GM12878 (cell line): ENCODE measurements around the gene CLDN6. TPM values are rescaled to one million over a fixed set of nuclear protein-coding genes. Genes with fewer than 3 reads are reported as not detected.

Experiments
- ATAC-seq: fragments of 200-7000 bp; cut with Tn5 transposase; 3 replicates; pipeline ENCODE4 v1.9.1; 2020; ENCODE audit warnings: mild to moderate bottlenecking, moderate library complexity
- BruUV-seq: library from RNA; stranded (reverse); fragments of 400-500 nt; replicated peaks from 2 replicates; lab custom pipeline; 2021; lab: Mats Ljungman, UMichigan
- CTCF ChIA-PET: fragments of 300-600 bp; sonication (Branson Sonifier 250); formaldehyde crosslinking; extraction: SDS; loops from one replicate; lab custom pipeline; 2021; ENCODE audit warnings: inconsistent platforms; lab: Yijun Ruan, JAX
- POLR2A ChIA-PET: fragments of 350-600 bp; formaldehyde crosslinking; extraction: SDS; loops from one replicate; lab custom pipeline; 2021; ENCODE audit warnings: inconsistent platforms; lab: Charles Lee
- RAD21 ChIA-PET: fragments of 300-600 bp; sonication (Branson Sonifier 250); formaldehyde crosslinking; loops from one replicate; lab custom pipeline; 2023; ENCODE audit warnings: antibody characterized with exemption; ENCODE audit not compliant: unreplicated experiment; lab: Charles Lee
- SMC1A ChIA-PET: fragments of 300-600 bp; sonication (Branson Sonifier 250); formaldehyde crosslinking; loops from one replicate; lab custom pipeline; 2023; ENCODE audit not compliant: unreplicated experiment, uncharacterized antibody; lab: Charles Lee
- DNase-seq: peaks from one replicate; pipeline ENCODE4 v3.0.0-alpha.2; 2011; ENCODE audit warnings: low read depth, low spot score
- FAIRE-seq: peaks from 3 replicates; lab custom pipeline; 2011; peaks lifted over from hg19 to GRCh38; lab: Jason Lieb, UNC
- H2AFZ ChIP-seq: 2 replicates; pipeline ENCODE4 v1.6.0; 2011; ENCODE audit warnings: low read depth, low read length, control low read depth; ENCODE audit not compliant: control insufficient read depth
- H3K27ac ChIP-seq: 2 replicates; pipeline ENCODE4 v1.5.1; 2011; ENCODE audit warnings: control low read depth; ENCODE audit not compliant: control insufficient read depth, insufficient read depth
- H3K27me3 ChIP-seq, 2 experiments: replicated peaks in 1 of 2; 2 replicates each; pipeline versions ENCODE4 v1.6.0 to v1.6.1; 2011; ENCODE audit warnings: low read length in 1 of 2; ENCODE audit not compliant: control insufficient read depth in 2 of 2, insufficient read depth in 2 of 2
- H3K36me3 ChIP-seq, 2 experiments: 2 replicates each; pipeline ENCODE4 v1.5.1; 2011; ENCODE audit warnings: low read length in 1 of 2; ENCODE audit not compliant: control insufficient read depth in 2 of 2, insufficient read depth in 2 of 2
- H3K4me1 ChIP-seq: 2 replicates; pipeline ENCODE4 v1.6.1; 2011; ENCODE audit warnings: mild to moderate bottlenecking, low read length, moderate library complexity, mixed read lengths; ENCODE audit not compliant: control insufficient read depth, insufficient read depth
- H3K4me2 ChIP-seq: 2 replicates; pipeline ENCODE4 v1.6.0; 2011; ENCODE audit warnings: control low read depth; ENCODE audit not compliant: control insufficient read depth, insufficient read depth
- H3K4me3 ChIP-seq: fragments of 200-600 bp; sonication (generic); 2 replicates; pipeline ENCODE4 v1.5.1; 2016
- H3K79me2 ChIP-seq: 2 replicates; pipeline ENCODE4 v1.6.0; 2011; ENCODE audit warnings: low read length; ENCODE audit not compliant: control insufficient read depth, insufficient read depth
- H3K9ac ChIP-seq: 2 replicates; pipeline ENCODE4 v1.8.0; 2011; ENCODE audit warnings: low read length, control low read depth, mixed read lengths; ENCODE audit not compliant: control insufficient read depth, insufficient read depth
- H3K9me3 ChIP-seq: replicated peaks from 3 replicates; pipeline ENCODE4 v1.5.1; 2011; ENCODE audit warnings: mild to moderate bottlenecking, low read length; ENCODE audit not compliant: control insufficient read depth, insufficient read depth
- H4K20me1 ChIP-seq: 2 replicates; pipeline ENCODE4 v1.6.0; 2011; ENCODE audit not compliant: control insufficient read depth, insufficient read depth
- E2F4 ChIP-seq: IDR thresholded peaks from 2 replicates; pipeline ENCODE4 v1.6.1; 2012; ENCODE audit warnings: low read depth, low read length, improper control_type of control experiment
- FOXK2 ChIP-seq: fragments of 450-650 bp; IDR thresholded peaks from 2 replicates; pipeline ENCODE4 v1.6.1; 2017; ENCODE audit warnings: mild to moderate bottlenecking, moderate library complexity
- HDAC2 ChIP-seq: fragments of 200-600 bp; sonication (generic); IDR thresholded peaks from 2 replicates; pipeline ENCODE4 v1.6.1; 2017
- KLF5 ChIP-seq: fragments of 450-650 bp; IDR thresholded peaks from 2 replicates; pipeline ENCODE4 v1.6.1; 2014; ENCODE audit warnings: mild to moderate bottlenecking; ENCODE audit not compliant: partially characterized antibody
- NFIC ChIP-seq: IDR thresholded peaks from 2 replicates; pipeline ENCODE4 v1.6.1; 2012; ENCODE audit warnings: low read depth, mild to moderate bottlenecking, inconsistent platforms, low read length, moderate library complexity
- NR2C2 ChIP-seq: IDR thresholded peaks from 2 replicates; pipeline ENCODE4 v1.6.1; 2011; ENCODE audit warnings: borderline replicate concordance, low read depth; ENCODE audit not compliant: control insufficient read depth, insufficient read length
- NR2F1 ChIP-seq: fragments of 450-650 bp; conservative IDR thresholded peaks from 2 replicates; pipeline ENCODE4 v1.6.1; 2017; ENCODE audit warnings: mild to moderate bottlenecking
- POLR2A ChIP-seq: IDR thresholded peaks from 2 replicates; pipeline ENCODE4 v1.6.1; 2011; ENCODE audit warnings: low read depth, mild to moderate bottlenecking, low read length
- RAD51 ChIP-seq: fragments of 450-650 bp; IDR thresholded peaks from 2 replicates; pipeline ENCODE4 v1.6.1; 2016; ENCODE audit warnings: moderate library complexity, mild to moderate bottlenecking, inconsistent platforms
- RUNX3 ChIP-seq: IDR thresholded peaks from 2 replicates; pipeline ENCODE4 v1.6.1; 2012; ENCODE audit warnings: low read length, inconsistent platforms
- SMC3 ChIP-seq: IDR thresholded peaks from 2 replicates; pipeline ENCODE4 v1.6.1; 2011; ENCODE audit warnings: low read length, improper control_type of control experiment, borderline replicate concordance
- ZNF207 ChIP-seq: fragments of 450-650 bp; IDR thresholded peaks from 2 replicates; pipeline ENCODE4 v1.6.1; 2014; ENCODE audit warnings: antibody characterized with exemption, mild to moderate bottlenecking, borderline replicate concordance
- ZNF592 ChIP-seq: fragments of 450-650 bp; IDR thresholded peaks from 2 replicates; pipeline ENCODE4 v1.6.1; 2017; ENCODE audit warnings: mild to moderate bottlenecking, moderate library complexity
- ZNF687 ChIP-seq: fragments of 450-650 bp; IDR thresholded peaks from 2 replicates; pipeline ENCODE4 v1.6.1; 2017; ENCODE audit warnings: mild to moderate bottlenecking, moderate library complexity
- WGBS: methylation state at CpG from one replicate; pipeline ENCODE4 v1.1.6; 2016; ENCODE audit warnings: low lambda C conversion rate; ENCODE audit not compliant: insufficient replicate concordance, insufficient coverage; ENCODE audit errors: missing lambda C conversion rate; 5-methylcytosine and 5-hydroxymethylcytosine counted together
- in situ Hi-C: fragments of 300-500 bp; cut with MboI; formaldehyde crosslinking; loops from 9 replicates; pipeline ENCODE4 v1.14.3; 2018; ENCODE audit warnings: mixed read lengths
- intact Hi-C: fragments of 100-400 bp; cut with micrococcal nuclease; formaldehyde crosslinking; loops from one replicate; pipeline ENCODE4 v1.14.2; 2022; ENCODE audit not compliant: unreplicated experiment
- polyA plus RNA-seq, 11 experiments: library from polyadenylated mRNA; depleted of rRNA in 4 of 11; unstranded in 6 of 11; stranded (reverse) in 5 of 11; fragments of >200 nt; fragmentation: Nextera tagmentation in 4 of 11; fragmentation: Illumina TruSeq in 1 of 11; extraction: Ambion mirVana in 4 of 11; extraction: Trizol in 1 of 11; gene quantifications; 1 replicate in 1 of 11; 2 replicates in 10 of 11; pipeline versions ENCODE4 v1.2.1 to v1.2.3, GENCODE V29; 2011 to 2016; ENCODE audit warnings: inconsistent platforms in 2 of 11, missing spikeins in 2 of 11, low read depth in 1 of 11
- total RNA-seq, 4 experiments: library from RNA; depleted of rRNA in 3 of 4; stranded (reverse); fragments of >200 nt in 3 of 4; fragmentation: Illumina TruSeq in 1 of 4; extraction: Trizol in 1 of 4; gene quantifications; 2 replicates each; pipeline versions ENCODE4 v1.2.1 to v1.2.3, GENCODE V29; 2013 to 2021

CLDN6 gene
- total and polyA plus RNA-seq, 10 of the 15 experiments (the other 5 are each of a cell fraction or from before 2014, with no cell fraction given), result 0.15 to 0.26 (median 0.23) TPM; not detected in 7

GRCh38 chr16:2969545-2970521 lies 48.1 kb downstream of the CLDN6 start:
- no peaks in the 10 kb centered on the region for H3K27me3 ChIP-seq
- H2AFZ ChIP-seq, result peak overlapping the region; percentile 86
- H3K79me2 ChIP-seq, result peaks cover 16% of the 10 kb centered on the region
- WGBS, result under 1% methylated on average over 66 of the region's 83 CpGs
- intact Hi-C loops (no loop called here), in situ Hi-C loops (no loop called here)
- peaks cover 4 to 12% of the 10 kb centered on the region in 2 experiments; a peak in 3 of 4 replicates for H3K36me3 ChIP-seq
- no peaks in the 10 kb centered on the region for H4K20me1 ChIP-seq
- H3K9me3 ChIP-seq, result no peaks in the 10 kb centered on the region
- SMC1A ChIA-PET, result interaction anchor here (1.2 to 1.3 kb wide), 2 partner anchors 8 to 13 kb away, joined by 3 to 5 read pairs; no protein-coding TSS in a partner anchor
- H3K4me1 ChIP-seq, result peaks cover 24% of the 10 kb centered on the region
- FAIRE-seq (peak; percentile 52), DNase-seq (no peak), ATAC-seq (peak; percentile 74)
- H3K4me2 ChIP-seq, result peak overlapping the region; percentile 84
- POLR2A ChIA-PET, result interaction anchor here (1.0 to 2.0 kb wide), 2 partner anchors 11 kb away, joined by 3 to 18 read pairs; partner anchors contain the start of gene PKMYT1
- peak overlapping the region; percentile 80 for H3K9ac ChIP-seq
- H3K27ac ChIP-seq, result peak overlapping the region; percentile 78
- H3K4me3 ChIP-seq, result peak overlapping the region; percentile 91
- no TSS peak for BruUV-seq
- RAD21 ChIA-PET, result interaction anchor here (0.6 to 1.7 kb wide), 5 partner anchors 11 to 130 kb away, joined by 3 to 6 read pairs (median 3); partner anchors contain the start of gene PKMYT1
- CTCF ChIA-PET, result interaction anchor here (0.6 to 1.6 kb wide), 13 partner anchors 9 to 102 kb away, joined by 3 to 13 read pairs (median 4); partner anchors contain the start of genes FLYWCH1 and PKMYT1
- TF ChIP-seq RAD51 (no peak), ZNF592 (no peak), NR2C2 (no peak), HDAC2 (no peak), NR2F1 (peak; percentile 33), FOXK2 (no peak), RUNX3 (no peak), ZNF207 (no peak), ZNF687 (no peak), KLF5 (no peak), POLR2A (peak; percentile 70; the same call in 1 of the 2 replicates), SMC3 (peak; percentile 22; the same call in 1 of the 2 replicates), E2F4 (no peak), NFIC (no peak)
